SKM-1 treated with dmso at 0.1 percent for 144 hours (cell line): ENCODE data around the gene OTOS.

Experiments used
- DNase-seq: peaks from one replicate; lab custom pipeline; 2025; ENCODE audit not compliant: unreplicated experiment; lab: John Stamatoyannopoulos, UW

OTOS gene

DNA sequence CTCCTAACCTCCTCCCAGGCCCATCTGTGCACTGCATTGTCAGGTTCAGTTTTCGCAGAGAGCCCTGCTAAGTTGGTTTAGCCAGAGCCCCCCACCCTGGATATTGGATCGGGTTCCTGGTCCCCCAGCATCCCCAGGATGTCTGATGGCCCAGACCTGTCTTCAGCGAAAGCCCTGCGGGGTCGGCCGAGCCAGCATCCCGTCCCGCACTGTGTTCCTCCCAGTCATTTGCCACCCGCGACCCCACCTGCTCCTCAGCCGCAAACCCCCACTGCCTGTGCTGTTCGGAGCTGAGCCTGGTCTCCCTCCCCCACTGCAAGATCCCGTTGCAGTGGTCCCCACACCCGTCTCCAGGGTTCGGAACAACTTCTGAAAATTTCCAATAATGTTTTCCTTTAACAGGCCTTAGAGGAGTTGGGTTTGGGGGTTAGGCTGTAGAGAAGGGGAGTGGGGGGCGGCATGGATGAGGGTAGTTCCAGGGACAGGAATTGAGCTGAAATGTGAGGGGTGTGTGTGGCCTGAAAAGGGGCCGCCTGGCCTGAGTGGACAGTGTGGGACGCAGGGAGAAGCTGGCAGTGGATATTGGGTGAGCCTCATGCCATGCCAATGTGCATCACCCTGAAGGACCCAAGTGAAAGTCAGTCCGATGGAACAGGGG, 2.7 kb downstream of the OTOS start:
- DNase-seq = no peak

DNA sequence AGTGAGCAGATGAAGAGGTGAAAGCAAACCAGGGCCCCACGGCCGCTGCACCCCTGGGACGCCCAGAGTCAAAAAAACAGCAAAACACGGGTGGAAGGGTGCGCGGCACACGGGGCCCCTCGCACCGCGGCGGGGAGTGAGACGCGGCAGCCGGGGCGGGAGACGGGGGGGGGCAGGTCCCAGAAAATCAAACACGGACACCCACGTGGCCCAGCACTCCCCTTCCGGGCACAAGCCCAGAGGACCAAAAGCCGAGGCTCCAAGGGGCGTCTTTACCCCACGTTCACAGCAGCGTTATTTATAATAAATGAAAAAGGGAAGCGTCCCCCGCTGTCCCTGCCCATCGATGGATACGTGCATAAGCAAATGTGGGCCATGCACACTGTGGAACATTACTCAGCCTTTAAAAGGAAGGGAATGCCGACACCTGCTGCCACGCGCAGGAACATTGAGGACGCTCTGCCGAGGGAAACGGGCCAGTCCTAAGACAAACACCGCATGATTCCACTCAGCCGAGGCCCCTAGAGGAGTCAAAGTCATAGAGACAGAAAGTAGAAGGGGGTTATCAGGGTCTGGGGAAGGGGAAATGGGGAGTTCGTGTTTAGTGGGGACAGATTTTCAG, 3.7 kb downstream of the OTOS start:
- no peak for DNase-seq

DNA sequence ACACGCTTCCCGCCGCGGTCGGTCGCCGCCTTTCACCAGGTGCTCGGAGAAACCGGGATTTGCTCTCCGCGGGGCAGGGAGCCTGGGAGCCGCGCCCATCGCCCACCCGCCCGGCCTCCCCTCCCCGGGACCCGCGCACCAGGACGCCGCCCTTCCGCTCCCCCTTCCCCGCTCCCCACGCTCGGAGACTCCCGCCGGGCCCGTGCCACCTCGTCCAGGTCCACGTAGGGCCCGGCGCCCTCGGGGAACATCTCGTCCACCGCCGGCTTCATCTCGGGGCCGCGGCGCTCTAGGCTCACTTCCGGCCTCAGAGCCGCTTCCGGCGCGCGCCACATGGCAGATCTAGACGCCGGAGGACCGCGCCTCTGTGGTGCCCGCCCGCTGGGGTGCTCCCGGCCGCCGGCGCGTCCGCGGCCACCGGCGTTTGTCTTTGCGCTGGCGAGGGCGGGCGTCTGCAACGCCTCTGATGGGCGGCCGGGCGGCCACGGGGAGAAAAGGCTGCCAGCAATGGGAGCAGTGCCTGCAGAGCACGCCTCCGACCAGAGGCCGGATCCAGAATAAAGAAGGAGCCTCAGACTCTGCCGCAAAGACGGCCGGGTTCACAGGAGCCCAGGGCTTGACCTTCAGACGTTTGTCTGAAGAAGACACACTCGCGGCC, 4.3 kb downstream of the OTOS start, which contains the start of gene COPS9:
COPS9 (minus strand) TSS at position 293 of the 658 bp plus-strand sequence; CDS start at position 272, 21 bp downstream.
- peak; percentile 84 for DNase-seq

DNA sequence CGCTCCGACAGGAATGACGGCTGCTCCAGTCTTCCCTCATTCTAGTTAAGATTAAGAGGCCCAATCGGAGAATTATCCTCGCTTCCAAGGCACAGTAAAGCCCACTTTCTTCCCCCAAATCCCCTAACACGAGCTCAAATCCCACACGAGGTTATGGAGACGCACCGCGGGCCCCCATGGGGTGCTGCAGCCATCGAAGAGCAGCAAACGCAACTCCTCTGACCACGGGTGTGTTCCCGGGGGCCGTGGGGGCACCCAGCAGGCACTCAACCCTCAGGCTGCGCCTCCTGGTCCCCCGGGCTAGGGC, 4.8 kb downstream of the OTOS start:
- no peak for DNase-seq

DNA sequence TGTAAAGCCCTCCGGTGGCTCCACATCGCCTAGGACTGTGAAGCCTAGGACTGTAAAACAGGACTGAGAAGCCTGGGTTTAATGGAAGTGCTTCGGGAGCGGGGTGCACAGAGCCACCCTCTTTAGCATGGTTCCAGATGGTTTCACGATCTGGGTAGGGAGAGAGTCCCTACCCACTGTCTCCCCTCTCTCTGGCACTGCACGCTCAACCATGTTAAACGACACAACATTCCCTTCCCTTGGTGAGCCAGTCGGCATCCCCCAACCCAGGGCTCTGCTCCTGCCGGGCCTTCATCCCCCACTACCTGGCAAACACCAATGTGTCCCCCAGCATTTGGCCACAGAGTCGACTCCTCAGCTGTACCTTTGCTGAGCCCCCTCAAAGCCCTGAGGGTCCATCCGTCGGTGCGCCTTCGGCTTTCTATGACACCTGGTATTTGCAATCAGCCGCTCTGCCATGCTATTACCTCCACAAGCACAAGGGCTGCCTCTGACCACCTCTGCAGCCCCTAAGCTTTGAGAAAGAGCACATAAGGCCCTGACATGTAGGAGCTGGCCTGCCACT, 5.4 kb downstream of the OTOS start:
- DNase-seq = no peak

DNA sequence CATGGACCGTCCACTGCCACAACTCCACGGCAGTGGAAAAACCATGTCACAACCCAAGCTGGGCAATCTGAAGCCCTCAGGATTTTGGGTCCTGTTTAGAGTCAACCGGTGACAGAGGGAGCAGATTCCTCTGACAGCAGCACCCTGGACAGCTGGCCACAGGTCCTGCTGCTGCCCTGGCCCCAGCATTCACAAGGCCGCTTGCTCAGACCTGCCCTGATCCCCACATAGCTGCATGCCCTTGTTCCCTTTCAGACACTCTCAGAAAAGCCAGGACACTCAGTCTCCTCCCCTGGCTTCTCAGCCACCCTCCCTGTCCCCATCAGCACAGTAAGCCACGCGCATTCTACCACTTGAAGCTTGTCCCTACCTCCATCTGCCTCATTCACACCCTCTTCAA, 6.0 kb downstream of the OTOS start:
- DNase-seq = no peak

DNA sequence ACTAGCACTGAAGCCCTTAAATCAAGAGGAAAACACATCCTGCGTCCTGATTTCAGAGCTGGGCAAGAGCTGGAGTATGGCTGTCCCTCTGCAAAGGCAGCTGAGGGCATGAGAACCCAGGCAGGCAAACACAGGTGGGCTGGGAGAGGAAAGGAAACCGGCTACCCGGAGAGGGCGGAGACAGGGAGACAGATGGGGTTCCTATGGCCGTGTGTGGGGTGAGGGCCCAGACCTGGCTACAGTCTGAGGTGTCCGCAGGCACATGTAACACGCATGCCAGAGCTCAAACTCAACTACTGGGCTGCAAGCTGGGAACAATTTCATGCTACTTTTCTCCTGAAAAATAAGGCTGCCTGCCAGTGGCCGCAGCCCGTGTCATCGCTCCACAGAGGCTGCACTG, 7.1 kb downstream of the OTOS start:
- no peak for DNase-seq

DNA sequence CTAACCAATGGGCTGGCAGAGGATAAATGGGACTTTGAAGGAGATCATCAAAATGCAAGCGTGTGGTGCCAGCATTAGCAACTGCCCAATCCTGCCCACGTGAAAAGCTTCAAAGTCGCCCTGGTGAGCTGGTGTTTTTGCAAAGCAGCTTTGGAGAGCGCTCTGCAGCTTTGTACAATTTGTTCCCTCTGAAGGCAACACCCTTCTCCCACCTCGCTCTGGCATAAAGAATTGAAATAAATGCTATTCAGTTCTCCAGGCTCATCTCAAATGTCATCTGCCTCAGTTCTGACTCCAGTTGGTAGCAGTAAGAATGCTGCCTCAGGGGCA, 7.8 kb downstream of the OTOS start:
- DNase-seq = no peak

DNA sequence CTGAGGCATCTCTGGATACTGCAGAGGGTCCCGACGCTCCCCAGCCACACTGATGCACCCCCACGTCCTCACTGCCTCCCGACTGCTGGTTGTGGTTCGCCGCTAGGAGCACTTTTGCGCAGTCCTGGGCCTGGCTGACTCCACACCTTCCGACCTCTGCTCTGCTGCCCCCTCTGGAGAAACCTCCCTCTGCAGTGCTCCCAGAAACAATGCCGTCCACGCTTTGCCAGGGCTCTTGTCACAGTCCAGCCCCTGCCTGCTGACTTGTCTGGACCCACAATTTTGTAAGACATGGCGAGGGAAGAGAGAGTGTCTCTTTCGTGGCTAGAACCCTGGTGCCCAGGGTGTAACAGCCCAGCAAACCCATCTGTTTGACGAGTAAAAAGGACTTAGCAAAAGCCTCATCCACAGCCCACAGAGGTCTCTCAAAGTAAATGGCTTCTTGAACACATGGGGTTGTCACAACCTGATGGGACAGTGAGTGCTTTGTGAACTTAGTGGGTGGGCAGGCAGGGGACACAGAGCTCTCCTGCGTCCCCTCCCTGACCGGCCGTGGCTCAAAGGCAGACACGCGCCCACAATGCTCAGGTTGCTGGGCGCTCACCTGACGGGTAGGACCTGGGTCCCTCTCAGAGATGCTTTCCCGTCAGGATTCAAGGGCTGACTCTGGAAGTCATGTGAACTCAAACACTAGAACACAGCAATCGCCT, 8.4 kb downstream of the OTOS start:
- no peak for DNase-seq

DNA sequence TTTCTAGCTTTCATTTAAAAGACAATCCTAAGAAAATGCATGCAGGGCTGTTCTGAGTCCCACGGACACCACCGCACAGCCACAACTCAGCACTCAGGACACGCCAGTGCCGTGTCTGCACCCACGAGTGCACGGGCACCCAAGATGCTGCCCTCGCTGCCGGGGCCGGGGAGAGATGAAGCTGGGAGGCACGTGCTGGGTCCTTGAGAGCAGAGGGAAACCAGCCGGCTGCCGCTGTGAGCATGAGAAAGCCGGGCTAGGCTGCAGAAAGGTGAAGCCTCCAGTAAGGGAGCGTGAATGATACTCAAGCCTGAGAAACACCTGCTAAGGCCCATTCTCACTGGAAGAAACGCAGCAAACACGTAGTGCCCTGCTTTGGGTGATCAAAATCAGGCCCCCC, 9.2 kb downstream of the OTOS start:
- DNase-seq = no peak

DNA sequence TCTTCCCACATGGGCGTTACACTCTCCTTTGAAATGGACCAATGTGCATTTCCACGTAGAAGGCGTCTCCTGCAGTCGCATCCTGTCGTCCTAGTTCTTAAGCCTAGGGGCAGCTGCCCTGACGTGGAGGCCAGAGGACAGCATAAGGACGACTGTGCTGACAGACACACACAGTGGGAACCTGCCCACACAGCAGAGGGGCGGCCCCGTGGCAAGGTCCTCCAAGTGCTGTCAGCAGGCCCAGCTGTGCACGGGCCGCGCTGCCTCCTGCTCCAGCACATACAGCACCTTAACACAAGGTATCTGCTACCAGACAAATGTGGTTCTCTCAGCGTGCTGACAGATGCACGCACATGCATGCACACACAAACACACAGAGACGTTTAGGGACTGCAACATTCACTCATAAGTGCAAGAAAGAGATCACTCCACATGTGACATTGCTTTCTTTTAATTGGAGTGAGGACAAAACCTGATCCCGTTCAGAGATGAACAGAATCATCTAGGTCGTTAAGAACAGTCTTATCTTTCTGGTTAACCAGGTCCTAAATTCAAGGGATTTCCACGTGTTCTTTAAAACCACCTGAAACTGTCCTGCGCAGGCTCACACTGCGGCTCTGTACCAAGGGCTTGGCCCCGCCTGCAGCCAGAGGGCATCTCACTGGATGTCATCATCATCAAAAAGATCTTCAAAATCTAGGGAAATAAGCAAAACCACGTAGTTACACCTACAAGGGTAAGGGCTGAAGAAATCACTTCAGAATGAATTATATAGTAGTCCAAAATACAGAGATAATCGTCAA, 9.9 kb downstream of the OTOS start:
- DNase-seq = no peak

DNA sequence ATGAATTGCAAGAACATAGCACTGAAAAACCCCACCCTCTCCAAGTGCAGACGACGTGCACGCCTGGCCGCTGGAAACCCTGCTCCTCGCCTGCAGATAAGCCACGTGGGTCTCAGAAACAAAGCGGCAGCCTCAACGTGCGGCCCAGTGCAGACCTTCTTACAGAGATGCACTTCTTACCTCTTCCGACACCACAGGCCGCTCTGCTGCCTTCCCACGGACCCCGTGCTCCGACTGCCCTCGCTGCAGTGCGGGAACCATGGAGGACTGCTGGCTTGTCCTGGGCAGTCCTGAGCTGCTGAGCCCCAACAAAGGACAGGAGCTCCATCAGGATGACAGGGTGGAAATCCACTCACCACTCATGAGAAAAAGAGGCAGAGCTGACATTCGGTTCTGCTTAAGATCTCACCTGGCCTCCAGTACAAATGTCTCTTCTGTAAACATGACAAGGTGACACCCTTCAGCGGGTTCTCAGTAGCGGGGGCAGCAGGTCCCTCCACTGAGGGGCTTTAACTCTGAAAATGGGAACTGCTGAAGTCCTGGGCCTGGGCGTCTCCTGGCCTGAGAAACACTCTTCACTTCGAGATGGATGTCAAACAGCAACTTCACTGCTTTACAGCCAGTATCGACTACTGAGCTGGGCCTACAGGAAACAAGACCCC, 10.6 kb downstream of the OTOS start:
- no peak for DNase-seq

DNA sequence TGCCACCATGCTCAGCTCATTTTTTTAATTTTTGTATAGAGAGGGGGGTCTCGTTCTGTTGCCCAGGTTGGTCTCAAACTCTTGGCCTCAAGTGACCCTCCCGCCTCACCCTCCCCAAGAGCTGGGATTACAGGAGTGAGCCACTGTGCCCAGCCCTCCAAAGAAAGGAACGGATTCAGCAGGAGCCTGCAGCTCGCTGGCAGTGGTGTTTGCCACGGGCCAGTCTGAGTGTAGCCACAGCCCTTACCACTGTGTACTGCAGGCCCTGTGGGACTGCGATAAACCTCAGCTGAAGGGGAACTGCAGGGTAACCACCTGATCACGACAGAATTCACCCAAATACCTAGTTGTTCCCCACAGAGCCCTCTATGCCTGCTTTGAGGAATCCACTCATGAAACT, 11.1 kb downstream of the OTOS start:
- DNase-seq = no peak

DNA sequence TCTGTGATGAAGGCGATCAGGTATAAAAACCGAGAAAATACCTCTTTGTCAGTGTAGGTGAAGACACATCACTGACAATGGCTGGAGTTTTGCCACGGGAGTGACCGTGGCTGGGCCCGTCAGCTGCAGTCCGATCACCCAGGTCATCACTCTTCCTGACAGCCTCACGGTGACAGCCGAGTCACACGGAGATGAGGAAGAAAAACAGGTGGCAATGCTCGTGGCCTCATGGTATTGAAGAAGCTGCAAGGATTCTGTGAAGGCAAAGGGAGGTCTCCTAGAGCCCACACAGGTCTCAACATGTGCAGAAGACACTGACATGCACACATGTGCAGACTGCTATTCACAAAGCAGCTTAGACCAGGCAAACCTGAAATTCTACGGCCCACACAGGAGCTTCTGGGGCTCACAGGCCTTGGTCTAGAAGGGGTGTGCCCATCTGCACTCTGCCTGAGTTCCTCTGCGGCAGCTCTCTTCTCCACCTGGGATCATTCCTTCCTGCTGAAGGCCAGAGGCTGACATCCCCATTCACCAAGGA, 11.8 kb downstream of the OTOS start:
- no peak for DNase-seq

DNA sequence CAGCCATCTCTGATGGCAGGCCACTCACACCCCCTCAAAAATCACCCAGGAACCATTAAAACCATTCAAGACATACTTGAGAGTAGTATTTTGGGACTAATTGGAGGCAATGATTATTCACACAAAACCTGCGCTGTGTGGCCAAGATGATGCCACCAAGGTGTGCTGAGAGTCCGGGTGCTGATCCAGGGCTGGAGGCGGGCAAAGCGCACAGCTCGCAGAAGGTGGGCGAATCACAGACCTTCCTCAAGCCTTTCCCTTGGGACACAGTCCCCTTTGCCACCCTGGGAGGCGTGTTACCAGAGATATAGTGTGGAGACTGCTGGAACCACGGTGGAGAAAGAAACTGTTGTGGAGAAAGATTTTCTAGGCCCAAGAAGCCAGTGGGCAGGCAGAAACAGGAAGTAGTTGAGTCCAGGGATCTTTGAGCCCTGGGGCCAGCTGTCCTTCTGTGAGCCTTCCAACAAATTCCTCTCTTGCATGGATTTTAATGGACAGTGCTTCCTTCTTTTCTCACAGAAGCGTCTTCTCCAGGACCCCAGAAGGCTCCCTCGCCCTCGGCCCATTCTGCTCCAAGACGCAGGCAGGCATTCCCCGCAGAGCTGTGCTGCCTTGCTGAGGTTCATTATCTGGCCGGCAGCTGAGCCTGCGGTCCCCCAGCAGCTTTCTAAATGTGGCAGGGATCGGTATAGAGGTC, 12.4 kb downstream of the OTOS start:
- no peak for DNase-seq

DNA sequence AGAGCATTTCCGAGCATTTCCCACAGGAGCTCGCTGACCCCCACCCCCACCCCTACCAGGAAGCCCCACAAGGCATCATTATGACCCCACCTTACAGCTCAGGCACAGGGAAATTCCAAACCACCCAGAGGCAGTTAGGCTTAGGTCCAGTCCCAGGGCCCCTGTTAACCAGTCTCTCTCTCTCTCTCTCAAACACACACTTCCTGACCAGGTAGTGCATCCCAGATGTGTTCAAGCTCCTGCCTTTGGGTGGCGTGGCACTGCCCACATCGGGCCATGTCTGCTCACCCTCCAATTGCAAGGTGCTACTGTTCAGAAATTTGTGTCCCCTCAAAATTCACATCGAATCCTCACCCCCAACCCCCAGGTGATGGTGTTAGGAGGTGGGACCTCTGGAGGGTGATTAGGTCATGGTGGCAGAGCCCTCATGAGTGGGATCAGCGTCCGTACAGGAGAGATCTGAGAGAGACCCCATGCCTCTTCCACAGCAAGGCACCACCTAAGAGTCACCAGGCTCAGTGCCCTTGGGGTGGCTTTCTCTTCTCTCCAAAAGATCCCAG, 13.2 kb downstream of the OTOS start:
- no peak for DNase-seq

DNA sequence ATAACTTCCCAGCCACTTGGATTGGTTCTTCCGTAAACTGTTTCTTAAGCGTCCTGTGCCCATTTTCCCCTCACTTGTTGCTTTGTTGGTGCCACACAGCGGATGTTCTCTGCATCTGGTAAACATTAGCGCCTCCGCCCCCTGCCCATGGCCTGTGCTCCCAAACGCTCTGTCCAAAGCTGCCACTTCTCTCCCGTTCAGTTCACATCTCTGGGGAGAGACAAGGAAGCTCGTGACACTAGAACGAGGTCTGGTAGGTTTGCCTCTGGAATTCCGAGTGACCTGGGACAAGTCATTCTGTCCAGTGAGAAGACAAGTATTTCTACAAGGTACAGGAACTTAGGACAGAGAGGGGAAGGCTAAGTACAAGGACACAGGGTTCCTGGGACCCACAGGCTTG, 13.7 kb downstream of the OTOS start:
- DNase-seq = no peak

DNA sequence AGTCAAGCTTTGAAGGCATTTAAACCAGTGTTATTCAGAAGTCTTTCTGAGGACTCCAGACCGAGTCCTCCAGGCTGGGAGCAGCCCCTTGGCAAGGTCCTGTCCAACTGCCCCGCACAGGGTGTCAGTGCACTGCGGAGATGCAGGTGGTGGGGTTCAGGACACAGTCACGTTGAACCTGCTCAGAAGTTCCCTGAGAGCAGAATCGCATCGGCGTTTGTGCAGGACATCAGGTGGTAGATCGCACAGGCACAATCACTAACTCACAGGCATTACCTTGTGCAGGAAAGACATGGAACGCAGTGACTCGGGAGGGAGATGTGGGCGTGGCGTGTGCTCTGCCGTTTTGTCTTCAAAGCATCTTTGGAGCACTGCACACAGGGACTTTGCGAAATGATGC, 14.7 kb downstream of the OTOS start:
- DNase-seq = no peak

DNA sequence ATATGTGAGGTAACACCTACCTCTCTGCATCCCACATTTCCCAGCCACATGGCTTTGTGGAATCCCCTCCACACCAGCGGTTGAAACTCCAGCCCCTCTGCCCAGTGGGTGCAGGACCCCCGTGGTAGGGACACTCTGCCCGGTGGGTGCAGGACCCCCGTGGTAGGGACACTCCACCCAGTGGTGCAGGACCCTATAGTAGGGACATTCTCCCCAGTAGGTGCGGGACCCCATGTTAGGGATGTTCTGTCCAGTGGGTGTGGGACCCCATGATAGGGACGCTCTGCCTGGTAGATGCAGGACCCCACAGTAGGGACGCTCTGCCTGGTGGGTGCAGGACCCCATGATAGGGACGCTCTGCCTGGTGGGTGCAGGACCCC, 15.8 kb downstream of the OTOS start:
- DNase-seq = no peak
